ENCODE data around the gene LHPP.

LHPP gene

DNA sequence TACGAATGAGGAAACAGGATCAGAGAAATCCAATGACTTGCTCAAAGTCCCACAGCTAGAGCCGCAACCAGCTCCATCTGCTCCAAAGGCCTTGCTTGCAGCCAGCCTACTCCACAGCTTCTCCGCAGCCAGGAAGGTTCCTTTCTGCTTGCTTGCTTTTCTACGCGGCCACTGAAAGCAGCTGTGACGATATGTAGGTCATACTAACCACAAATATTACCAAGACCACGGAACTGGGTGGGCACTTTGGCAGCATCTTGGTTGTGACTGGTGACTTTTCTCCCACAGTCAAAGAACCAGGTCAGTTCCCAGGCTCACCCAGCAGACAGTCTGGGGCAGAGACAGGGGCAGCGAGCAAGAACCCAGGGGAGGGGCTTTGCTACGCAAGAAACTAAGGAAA is 196.2 kb downstream of the LHPP start:
- peak; percentile 70 for DNase-seq (ENCODE audit: low read depth)
- TF ChIP-seq, protein P1, sequence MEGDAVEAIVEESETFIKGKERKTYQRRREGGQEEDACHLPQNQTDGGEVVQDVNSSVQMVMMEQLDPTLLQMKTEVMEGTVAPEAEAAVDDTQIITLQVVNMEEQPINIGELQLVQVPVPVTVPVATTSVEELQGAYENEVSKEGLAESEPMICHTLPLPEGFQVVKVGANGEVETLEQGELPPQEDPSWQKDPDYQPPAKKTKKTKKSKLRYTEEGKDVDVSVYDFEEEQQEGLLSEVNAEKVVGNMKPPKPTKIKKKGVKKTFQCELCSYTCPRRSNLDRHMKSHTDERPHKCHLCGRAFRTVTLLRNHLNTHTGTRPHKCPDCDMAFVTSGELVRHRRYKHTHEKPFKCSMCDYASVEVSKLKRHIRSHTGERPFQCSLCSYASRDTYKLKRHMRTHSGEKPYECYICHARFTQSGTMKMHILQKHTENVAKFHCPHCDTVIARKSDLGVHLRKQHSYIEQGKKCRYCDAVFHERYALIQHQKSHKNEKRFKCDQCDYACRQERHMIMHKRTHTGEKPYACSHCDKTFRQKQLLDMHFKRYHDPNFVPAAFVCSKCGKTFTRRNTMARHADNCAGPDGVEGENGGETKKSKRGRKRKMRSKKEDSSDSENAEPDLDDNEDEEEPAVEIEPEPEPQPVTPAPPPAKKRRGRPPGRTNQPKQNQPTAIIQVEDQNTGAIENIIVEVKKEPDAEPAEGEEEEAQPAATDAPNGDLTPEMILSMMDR (conservative IDR thresholded peaks at IDR 0.05; ENCODE audit: low read length), result no peak
- H3K4me3 ChIP-seq (ENCODE audit: low read length), result no peak overlapping the region

DNA sequence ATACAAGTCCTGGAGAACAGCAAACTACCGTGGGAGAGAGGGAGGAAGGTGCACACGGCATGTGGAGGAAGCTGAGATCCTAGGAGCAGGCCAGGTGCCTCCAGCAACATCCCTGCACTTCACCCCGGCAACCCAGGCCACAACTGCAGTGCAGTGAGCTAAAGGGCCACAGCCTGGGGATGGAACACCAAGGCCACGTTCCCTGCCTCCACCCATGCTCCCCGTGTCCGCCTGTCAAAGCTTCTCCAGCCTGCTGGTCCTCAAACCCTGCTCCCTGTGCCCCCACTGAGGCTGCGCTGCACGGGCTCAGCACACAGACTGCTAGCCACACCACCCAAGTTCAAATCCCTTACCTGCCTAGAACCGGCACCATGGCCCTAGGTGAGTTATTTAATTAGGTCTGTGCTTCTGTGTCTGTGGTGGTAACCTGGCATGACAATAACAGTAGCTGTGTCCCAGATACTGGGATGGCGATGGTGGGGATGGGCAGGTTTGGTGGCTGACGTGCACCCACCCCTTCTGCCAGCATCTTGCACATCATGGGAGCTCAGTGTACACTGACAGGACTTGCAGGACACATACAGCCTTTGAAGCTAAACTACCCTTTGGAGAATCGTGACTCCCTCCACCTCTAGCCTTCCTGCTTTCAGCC is 197.1 kb downstream of the LHPP start:
- no peak for DNase-seq (ENCODE audit: low read depth)
- H3K4me3 ChIP-seq (ENCODE audit: low read length), result no peak overlapping the region
- TF ChIP-seq, protein P1 (conservative IDR thresholded peaks at IDR 0.05; ENCODE audit: low read length), result no peak

DNA sequence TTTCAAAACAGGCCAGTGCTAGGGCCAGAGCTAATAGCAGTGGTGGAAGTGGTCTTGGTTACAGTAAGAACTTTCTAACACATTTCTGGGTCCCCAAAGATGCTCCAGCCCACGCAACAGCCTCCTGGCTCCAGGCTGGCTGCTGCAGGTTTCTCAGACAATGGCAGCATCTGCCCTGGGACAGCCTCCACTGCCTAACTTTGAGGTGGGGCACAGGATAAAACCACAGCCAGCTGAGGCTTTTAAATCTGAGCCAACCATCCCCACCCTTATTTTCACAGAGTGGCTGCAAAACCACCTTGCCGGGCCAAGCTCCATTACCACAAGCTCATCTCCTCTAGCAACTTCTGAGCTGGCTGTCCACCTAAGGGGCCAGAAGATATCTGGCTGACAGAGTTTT is 197.8 kb downstream of the LHPP start:
- TF ChIP-seq, protein P1 (conservative IDR thresholded peaks at IDR 0.05; ENCODE audit: low read length), result no peak
- no peak overlapping the region for H3K4me3 ChIP-seq (ENCODE audit: low read length)
- DNase-seq (ENCODE audit: low read depth), result no peak

DNA sequence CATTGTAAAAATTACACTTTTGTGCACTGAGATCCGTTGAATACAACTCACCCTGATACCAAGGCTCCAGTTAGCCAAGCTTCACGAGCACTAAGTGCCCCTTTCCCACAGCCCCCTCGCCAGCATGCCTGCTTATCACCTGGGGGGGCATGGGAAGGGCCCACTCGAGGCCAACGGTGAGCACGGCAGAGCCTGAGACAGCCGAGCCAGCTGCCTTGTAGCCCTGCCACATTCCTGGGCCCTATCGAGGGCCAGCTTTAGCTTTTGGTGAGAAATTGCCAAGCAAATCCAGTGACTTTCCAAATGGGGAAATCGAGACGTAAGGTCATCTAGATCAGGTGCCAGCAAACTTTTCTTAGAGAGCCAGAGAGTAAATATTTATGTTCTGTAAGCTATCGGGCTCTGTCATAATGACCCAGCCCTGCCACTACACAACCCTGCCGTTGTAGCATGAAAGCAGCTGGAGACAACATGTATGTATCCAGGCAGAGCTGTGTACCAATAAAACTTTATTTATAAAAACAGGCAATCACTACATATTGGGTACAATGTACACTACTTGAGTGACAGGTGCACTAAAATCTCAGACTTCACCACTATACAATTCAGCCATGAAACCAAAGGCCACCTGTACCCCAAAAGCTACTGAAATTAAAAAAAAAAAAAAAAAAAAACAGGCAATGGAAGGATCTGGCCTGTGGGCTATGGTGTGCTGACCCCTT is 198.9 kb downstream of the LHPP start:
- no peak for DNase-seq (ENCODE audit: low read depth)
- TF ChIP-seq, protein P1 (conservative IDR thresholded peaks at IDR 0.05; ENCODE audit: low read length), result no peak
- no peak overlapping the region for H3K4me3 ChIP-seq (ENCODE audit: low read length)

DNA sequence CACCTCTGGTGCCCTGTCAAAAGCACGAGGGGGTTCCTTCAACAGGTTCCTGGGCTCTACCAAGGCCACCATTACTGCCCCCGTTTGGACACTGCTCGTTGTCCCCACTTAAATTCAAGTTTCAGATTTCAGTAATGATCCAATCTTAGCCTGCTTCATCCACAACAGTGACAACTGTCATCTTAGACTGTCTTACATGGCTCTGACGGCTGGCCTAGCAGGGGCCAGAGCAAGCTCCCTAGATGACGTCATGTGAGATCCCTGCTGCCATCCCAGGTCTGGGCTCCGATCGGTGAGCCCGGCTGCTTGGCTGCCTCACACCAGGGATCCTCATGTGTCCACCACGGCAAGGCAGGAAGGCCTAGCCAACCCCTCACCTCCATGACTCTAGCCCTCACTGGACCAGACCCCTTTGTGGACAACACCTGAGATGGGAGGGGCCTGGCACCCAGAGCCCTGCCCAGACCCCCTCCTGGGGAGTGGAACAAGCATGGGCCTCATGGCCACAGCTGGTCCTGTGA is 200.1 kb downstream of the LHPP start:
- TF ChIP-seq, protein P1 (conservative IDR thresholded peaks at IDR 0.05; ENCODE audit: low read length), result no peak
- no peak for DNase-seq (ENCODE audit: low read depth)
- no peak overlapping the region for H3K4me3 ChIP-seq (ENCODE audit: low read length)

DNA sequence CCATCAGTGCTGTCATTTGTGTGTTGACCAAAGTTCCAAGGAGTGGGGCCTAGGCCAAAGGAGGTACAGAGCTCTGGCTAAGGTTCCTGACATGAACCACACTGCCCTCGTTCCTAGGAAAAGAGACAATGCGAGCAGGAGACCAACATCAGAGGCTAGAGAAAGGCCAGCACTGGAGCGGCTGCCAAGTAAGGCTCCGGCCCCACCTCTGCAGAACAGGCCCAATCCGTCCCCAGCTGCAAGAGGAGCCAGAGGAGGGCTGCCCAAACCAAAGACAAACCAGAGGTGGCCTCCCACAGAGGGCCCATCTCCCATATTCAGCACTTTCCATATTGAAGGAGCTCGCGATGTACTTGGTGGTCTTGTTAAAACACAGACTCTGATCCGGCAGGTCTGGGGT is 201.6 kb downstream of the LHPP start:
- TF ChIP-seq, protein P1 (conservative IDR thresholded peaks at IDR 0.05; ENCODE audit: low read length), result no peak
- no peak overlapping the region for H3K4me3 ChIP-seq (ENCODE audit: low read length)
- no peak for DNase-seq (ENCODE audit: low read depth)

Measured in AG10803 (cell line).